ENCODE data around the gene ATP10A. TPM values are rescaled to one million over a fixed set of nuclear protein-coding genes. Genes with fewer than 3 reads are reported as not detected.

The ATP10A gene
- total RNA-seq, 2 experiments from 2014 or later = 0.06 TPM; not detected in 1

GRCh38 chr15:25900901-25901300 lies 37.8 kb upstream of the ATP10A start:
- Histone ChIP-seq H2AFZ (ENCODE audit: low read length) (no peak overlapping the region), H3K4me1 (ENCODE audit: insufficient read depth, low read length, poor library complexity, severe bottlenecking) (no peaks in the 10 kb centered on the region), H3K79me2 (ENCODE audit: insufficient read depth, low read depth, low read length) (no peaks in the 10 kb centered on the region), H3K27ac (ENCODE audit: low read depth, low read length, poor library complexity, severe bottlenecking) (no peak overlapping the region), H3K4me3 (ENCODE audit: low read depth, low read length, poor library complexity, severe bottlenecking) (no peak overlapping the region), H3K36me3 (ENCODE audit: insufficient read depth, low read length) (no peaks in the 10 kb centered on the region), H3K4me2 (ENCODE audit: low read length) (no peak overlapping the region), H3K9me2 (ENCODE audit: insufficient read depth, low read length) (no peaks in the 10 kb centered on the region), H3K9me3 (ENCODE audit: low read length) (no peaks in the 10 kb centered on the region), H4K20me1 (ENCODE audit: insufficient read depth, low read length) (no peaks in the 10 kb centered on the region)
- BruUV-seq (replicated peaks) = no TSS peak
- ChIA-PET CTCF (ENCODE audit: unreplicated experiment) (no interaction called here), POLR2A (no interaction called here)
- DNase-seq (ENCODE audit: low spot score) = no peak
- TF ChIP-seq CTCF (conservative IDR thresholded peaks at IDR 0.05; ENCODE audit: low read length) (no peak), EZH2phosphoT487 (IDR thresholded peaks at IDR 0.05; ENCODE audit: borderline replicate concordance, low read depth, low read length) (no peak)
- intact Hi-C loops (cut with micrococcal nuclease; ENCODE audit: unreplicated experiment) = no loop called here

- no peak for DNase-seq (ENCODE audit: low spot score)
- BruUV-seq (replicated peaks) = no TSS peak
- ChIA-PET POLR2A (no interaction called here), CTCF (ENCODE audit: unreplicated experiment) (no interaction called here)
- H3K9me3 ChIP-seq (ENCODE audit: low read length) = no peaks in the 10 kb centered on the region
- H3K27ac ChIP-seq (ENCODE audit: low read depth, low read length, poor library complexity, severe bottlenecking) = no peak overlapping the region
- H3K9me2 ChIP-seq (ENCODE audit: insufficient read depth, low read length) = no peaks in the 10 kb centered on the region
- TF ChIP-seq EZH2phosphoT487 (IDR thresholded peaks at IDR 0.05; ENCODE audit: borderline replicate concordance, low read depth, low read length) (no peak), CTCF (conservative IDR thresholded peaks at IDR 0.05; ENCODE audit: low read length) (no peak)
- intact Hi-C loops (cut with micrococcal nuclease; ENCODE audit: unreplicated experiment) = no loop called here
- no peaks in the 10 kb centered on the region for H3K36me3 ChIP-seq (ENCODE audit: insufficient read depth, low read length)
- no peak overlapping the region for H2AFZ ChIP-seq (ENCODE audit: low read length)
- H3K79me2 ChIP-seq (ENCODE audit: insufficient read depth, low read depth, low read length) = no peaks in the 10 kb centered on the region
- H3K4me2 ChIP-seq (ENCODE audit: low read length) = no peak overlapping the region
- H4K20me1 ChIP-seq (ENCODE audit: insufficient read depth, low read length) = no peaks in the 10 kb centered on the region
- H3K4me1 ChIP-seq (ENCODE audit: insufficient read depth, low read length, poor library complexity, severe bottlenecking) = no peaks in the 10 kb centered on the region
- no peak overlapping the region for H3K4me3 ChIP-seq (ENCODE audit: low read depth, low read length, poor library complexity, severe bottlenecking)
Observed at GRCh38 chr15:25900431-25900830, 37.3 kb upstream of the ATP10A start.

- H3K4me2 ChIP-seq (ENCODE audit: low read length) = no peak overlapping the region
- H3K9me2 ChIP-seq (ENCODE audit: insufficient read depth, low read length) = no peaks in the 10 kb centered on the region
- H3K27ac ChIP-seq (ENCODE audit: low read depth, low read length, poor library complexity, severe bottlenecking) = no peak overlapping the region
- no peak overlapping the region for H2AFZ ChIP-seq (ENCODE audit: low read length)
- H3K36me3 ChIP-seq (ENCODE audit: insufficient read depth, low read length) = no peaks in the 10 kb centered on the region
- H3K4me3 ChIP-seq (ENCODE audit: low read depth, low read length, poor library complexity, severe bottlenecking) = no peak overlapping the region
- BruUV-seq (replicated peaks) = no TSS peak
- intact Hi-C loops (cut with micrococcal nuclease; ENCODE audit: unreplicated experiment) = no loop called here
- TF ChIP-seq CTCF (conservative IDR thresholded peaks at IDR 0.05; ENCODE audit: low read length) (no peak), EZH2phosphoT487 (IDR thresholded peaks at IDR 0.05; ENCODE audit: borderline replicate concordance, low read depth, low read length) (no peak)
- no peak for DNase-seq (ENCODE audit: low spot score)
- H4K20me1 ChIP-seq (ENCODE audit: insufficient read depth, low read length) = no peaks in the 10 kb centered on the region
- ChIA-PET POLR2A (interaction anchor here (0.6 to 0.9 kb wide), 3 partner anchors 18 to 40 kb away, joined by 3 read pairs; no protein-coding TSS in a partner anchor), CTCF (ENCODE audit: unreplicated experiment) (no interaction called here)
- no peaks in the 10 kb centered on the region for H3K4me1 ChIP-seq (ENCODE audit: insufficient read depth, low read length, poor library complexity, severe bottlenecking)
- no peaks in the 10 kb centered on the region for H3K9me3 ChIP-seq (ENCODE audit: low read length)
- H3K79me2 ChIP-seq (ENCODE audit: insufficient read depth, low read depth, low read length) = no peaks in the 10 kb centered on the region
Observed at GRCh38 chr15:25899870-25900269, 36.7 kb upstream of the ATP10A start.
